ENCODE results near the gene TLX2. TPM values are rescaled to one million over a fixed set of nuclear protein-coding genes. Genes with fewer than 3 reads are reported as not detected.
A peak's percentile ranks its signal among the peaks of the same experiment; 100 is the strongest.

TLX2 gene
- total and polyA plus RNA-seq, 2 of the 13 experiments (the other 11 are each of a cell fraction or from before 2014, with no cell fraction given): 0.05 to 0.20 TPM

GRCh38 chr2:74504591-74504990, 9.7 kb upstream of the TLX2 start:
- Histone ChIP-seq H4K20me1 (ENCODE audit: insufficient read depth, low read length) (no peaks in the 10 kb centered on the region), H3K4me2 (ENCODE audit: low read depth, low read length) (peak overlapping the region; percentile 92), H3K27ac (ENCODE audit: extremely low read length, insufficient read depth, low read length) (peak overlapping the region; percentile 11), H3K27me3 (ENCODE audit: control insufficient read depth in 1 of 2, insufficient read depth in 2 of 2, low read length in 2 of 2) (no peaks in the 10 kb centered on the region; a peak in 1 of 5 replicates), H3K4me3 (replicated peaks in 1 of 3; ENCODE audit: insufficient read depth in 1 of 3, low read depth in 2 of 3, low read length in 3 of 3) (peak overlapping the region; percentile 67 to 86 (median 82)), H2AFZ (ENCODE audit: low read length) (no peak overlapping the region), H3K79me2 (ENCODE audit: insufficient read depth, low read length) (peaks cover 51% of the 10 kb centered on the region), H3K36me3 (replicated peaks in 1 of 2; ENCODE audit: control insufficient read depth in 1 of 2, insufficient read depth in 2 of 2, low read length in 2 of 2) (no peaks in the 10 kb centered on the region; a peak in 3 of 5 replicates), H3K9me3 (ENCODE audit: low read length) (no peaks in the 10 kb centered on the region), H3K4me1 (ENCODE audit: insufficient read depth, low read length) (peaks cover 68% of the 10 kb centered on the region), H3K9ac (ENCODE audit: insufficient read depth, low read depth, low read length) (peak overlapping the region; percentile 83; the same call in 1 of the 2 replicates)
- intact Hi-C loops (cut with micrococcal nuclease; ENCODE audit: unreplicated experiment): no loop called here
- DNase-seq (ENCODE audit: low spot score) (no peak), ATAC-seq (no peak), FAIRE-seq (no peak)
- no TSS peak for BruUV-seq (replicated peaks)
- 68% methylated on average over 3 of the region's 3 CpGs for WGBS (ENCODE audit: low lambda C conversion rate)
- ChIA-PET CTCF (ENCODE audit: low intra/inter-chr PET ratio, low total read pairs) (interaction anchor here (2.9 kb wide), 1 partner anchor 21 kb away, joined by 20 read pairs; the partner anchor contains the start of genes CCDC142 and TTC31), POLR2A (interaction anchor here (0.8 to 16.5 kb wide), 15 partner anchors 8 to 75 kb away, joined by 3 to 795 read pairs (median 18); partner anchors contain the start of genes AUP1, CCDC142, DQX1 and HTRA2)
- in situ Hi-C loops (cut with HindIII; ENCODE audit: extremely low pct_ligation_motif_present, low pct_unique_long_range_greater_than_20kb): no loop called here
- TF ChIP-seq SAP130 (CRISPR knock-in tag; IDR thresholded peaks at IDR 0.05; ENCODE audit: low read depth) (0 out of 2 replicates have a peak, but pooled peaks have one; percentile 9), POLR2AphosphoS5 (IDR thresholded peaks at IDR 0.05; ENCODE audit: low read depth, low read length) (peak; percentile 39), KDM5B (CRISPR knock-in tag; IDR thresholded peaks at IDR 0.05; ENCODE audit: borderline replicate concordance) (no peak), POLR2A (IDR thresholded peaks at IDR 0.05; ENCODE audit: insufficient read depth in 1 of 2, low read depth in 2 of 2, low read length in 2 of 2) (peak in 1 of 2 experiments; percentile 5; a peak in 1 of 4 replicates)

GRCh38 chr2:74505448-74506246, 8.6 kb upstream of the TLX2 start:
- POLR2A ChIA-PET: interaction anchor here (0.8 to 16.5 kb wide), 14 partner anchors 9 to 76 kb away, joined by 3 to 795 read pairs (median 11); partner anchors contain the start of genes AUP1, CCDC142, DQX1 and HTRA2
- 82% methylated on average over 14 of the region's 14 CpGs for WGBS (ENCODE audit: low lambda C conversion rate)
- CTCF ChIA-PET (ENCODE audit: low intra/inter-chr PET ratio, low total read pairs): interaction anchor here (1.9 kb wide), 1 partner anchor 82 kb away, joined by 6 read pairs; no protein-coding TSS in a partner anchor
- no peak for FAIRE-seq
- Histone ChIP-seq H3K36me3 (replicated peaks in 1 of 2; ENCODE audit: control insufficient read depth in 1 of 2, insufficient read depth in 2 of 2, low read length in 2 of 2) (no peaks in the 10 kb centered on the region; a peak in 3 of 5 replicates), H3K4me3 (replicated peaks in 1 of 3; ENCODE audit: insufficient read depth in 1 of 3, low read depth in 2 of 3, low read length in 3 of 3) (peak overlapping the region; percentile 5 to 26 (median 14); a peak in 2 of 6 replicates), H4K20me1 (ENCODE audit: insufficient read depth, low read length) (no peaks in the 10 kb centered on the region), H3K9me3 (ENCODE audit: low read length) (no peaks in the 10 kb centered on the region), H3K27me3 (ENCODE audit: control insufficient read depth in 1 of 2, insufficient read depth in 2 of 2, low read length in 2 of 2) (no peaks in the 10 kb centered on the region; a peak in 1 of 5 replicates), H3K27ac (ENCODE audit: extremely low read length, insufficient read depth, low read length) (peak overlapping the region; percentile 9), H3K4me2 (ENCODE audit: low read depth, low read length) (peak overlapping the region; percentile 92), H3K9ac (ENCODE audit: insufficient read depth, low read depth, low read length) (peak overlapping the region; percentile 27; the same call in 1 of the 2 replicates), H2AFZ (ENCODE audit: low read length) (no peak overlapping the region), H3K4me1 (ENCODE audit: insufficient read depth, low read length) (peaks cover 69% of the 10 kb centered on the region), H3K79me2 (ENCODE audit: insufficient read depth, low read length) (peaks cover 51% of the 10 kb centered on the region)
- intact Hi-C loops (cut with micrococcal nuclease; ENCODE audit: unreplicated experiment) (loop anchor here (2.0 kb wide), 1 partner anchor 81 kb away; no protein-coding TSS in a partner anchor), in situ Hi-C loops (cut with HindIII; ENCODE audit: extremely low pct_ligation_motif_present, low pct_unique_long_range_greater_than_20kb) (no loop called here)
- no peak for DNase-seq (ENCODE audit: low spot score)
- no peak for ATAC-seq
- BruUV-seq (replicated peaks): no TSS peak
- no peak for TF ChIP-seq CENPT (CRISPR knock-in tag; IDR thresholded peaks at IDR 0.05; ENCODE audit: low read depth)
- no peak for TF ChIP-seq CBX2 (IDR thresholded peaks at IDR 0.05; ENCODE audit: low read depth, low read length)
- TF ChIP-seq CBX2 (CRISPR knock-in tag; IDR thresholded peaks at IDR 0.05; ENCODE audit: low read depth): no peak
- TF ChIP-seq ADNP (CRISPR knock-in tag; IDR thresholded peaks at IDR 0.05): no peak
- peak; percentile 45; the same call in 1 of the 2 replicates for TF ChIP-seq POLR2AphosphoS2 (IDR thresholded peaks at IDR 0.05; ENCODE audit: low read depth, low read length)
- peak; percentile 57; the same call in 1 of the 2 replicates for TF ChIP-seq RBFOX2 (IDR thresholded peaks at IDR 0.05; ENCODE audit: low read depth, low read length)
- TF ChIP-seq ZNF597 (CRISPR knock-in tag; IDR thresholded peaks at IDR 0.05): no peak
- no peak for TF ChIP-seq ZSCAN22 (CRISPR knock-in tag; IDR thresholded peaks at IDR 0.05)
- no peak for TF ChIP-seq FOXM1 (CRISPR knock-in tag; IDR thresholded peaks at IDR 0.05)
- no peak for TF ChIP-seq HNRNPL (IDR thresholded peaks at IDR 0.05; ENCODE audit: low read depth, low read length)
- TF ChIP-seq SP4 (CRISPR knock-in tag; IDR thresholded peaks at IDR 0.05): 0 out of 2 replicates have a peak, but pooled peaks have one; percentile 17

All from HepG2 (cell line).